Measurements from ENCODE around the gene MS4A15. TPM values are rescaled to one million over a fixed set of nuclear protein-coding genes. Genes with fewer than 3 reads are reported as not detected.

The MS4A15 gene
- total RNA-seq, 1 experiment from 2014 or later: not detected

GRCh38 chr11:60795291-60795690 is 38.6 kb downstream of the MS4A15 start:
- H3K36me3 Mint-ChIP-seq (ENCODE audit: insufficient read depth, unreplicated experiment): no peaks in the 10 kb centered on the region
- H3K4me3 Mint-ChIP-seq (ENCODE audit: low read depth, unreplicated experiment): no peak overlapping the region
- no peak for DNase-seq
- H3K4me1 Mint-ChIP-seq (ENCODE audit: low read depth, unreplicated experiment): peaks cover 8% of the 10 kb centered on the region
- TF ChIP-seq CTCF (IDR thresholded peaks at IDR 0.05; ENCODE audit: unreplicated experiment): no peak
- H3K9me3 Mint-ChIP-seq (ENCODE audit: low read depth, unreplicated experiment): peaks cover 6% of the 10 kb centered on the region
- BruUV-seq (replicated peaks): no TSS peak
- intact Hi-C loops (cut with micrococcal nuclease; ENCODE audit: unreplicated experiment): no loop called here
- no peak overlapping the region for H3K27ac Mint-ChIP-seq (ENCODE audit: unreplicated experiment)
- CTCF ChIA-PET: no interaction called here
- H3K27me3 Mint-ChIP-seq (ENCODE audit: unreplicated experiment): peaks cover 89% of the 10 kb centered on the region

GRCh38 chr11:60797846-60798630 is 41.4 kb downstream of the MS4A15 start:
- H3K9me3 Mint-ChIP-seq (ENCODE audit: low read depth, unreplicated experiment): no peaks in the 10 kb centered on the region
- intact Hi-C loops (cut with micrococcal nuclease; ENCODE audit: unreplicated experiment): no loop called here
- no peak for DNase-seq
- BruUV-seq (replicated peaks): no TSS peak
- no peak for TF ChIP-seq CTCF (IDR thresholded peaks at IDR 0.05; ENCODE audit: unreplicated experiment)
- no peak overlapping the region for H3K27ac Mint-ChIP-seq (ENCODE audit: unreplicated experiment)
- H3K36me3 Mint-ChIP-seq (ENCODE audit: insufficient read depth, unreplicated experiment): no peaks in the 10 kb centered on the region
- H3K4me1 Mint-ChIP-seq (ENCODE audit: low read depth, unreplicated experiment): peaks cover 8% of the 10 kb centered on the region
- peaks cover 91% of the 10 kb centered on the region for H3K27me3 Mint-ChIP-seq (ENCODE audit: unreplicated experiment)
- no peak overlapping the region for H3K4me3 Mint-ChIP-seq (ENCODE audit: low read depth, unreplicated experiment)
- CTCF ChIA-PET: no interaction called here

GRCh38 chr11:60798631-60799030 is 42.0 kb downstream of the MS4A15 start:
- intact Hi-C loops (cut with micrococcal nuclease; ENCODE audit: unreplicated experiment): no loop called here
- H3K27ac Mint-ChIP-seq (ENCODE audit: unreplicated experiment): no peak overlapping the region
- peaks cover 88% of the 10 kb centered on the region for H3K27me3 Mint-ChIP-seq (ENCODE audit: unreplicated experiment)
- no peak for TF ChIP-seq CTCF (IDR thresholded peaks at IDR 0.05; ENCODE audit: unreplicated experiment)
- H3K4me3 Mint-ChIP-seq (ENCODE audit: low read depth, unreplicated experiment): no peak overlapping the region
- BruUV-seq (replicated peaks): no TSS peak
- no peaks in the 10 kb centered on the region for H3K9me3 Mint-ChIP-seq (ENCODE audit: low read depth, unreplicated experiment)
- H3K36me3 Mint-ChIP-seq (ENCODE audit: insufficient read depth, unreplicated experiment): no peaks in the 10 kb centered on the region
- H3K4me1 Mint-ChIP-seq (ENCODE audit: low read depth, unreplicated experiment): peaks cover 8% of the 10 kb centered on the region
- CTCF ChIA-PET: no interaction called here
- no peak for DNase-seq

- no peaks in the 10 kb centered on the region for H3K9me3 Mint-ChIP-seq (ENCODE audit: low read depth, unreplicated experiment)
- no peak overlapping the region for H3K4me3 Mint-ChIP-seq (ENCODE audit: low read depth, unreplicated experiment)
- CTCF ChIA-PET: interaction anchor here (0.7 kb wide), 1 partner anchor 191 kb away, joined by 3 read pairs; no protein-coding TSS in a partner anchor
- no peaks in the 10 kb centered on the region for H3K36me3 Mint-ChIP-seq (ENCODE audit: insufficient read depth, unreplicated experiment)
- peaks cover 8% of the 10 kb centered on the region for H3K4me1 Mint-ChIP-seq (ENCODE audit: low read depth, unreplicated experiment)
- no peak overlapping the region for H3K27ac Mint-ChIP-seq (ENCODE audit: unreplicated experiment)
- no peak for TF ChIP-seq CTCF (IDR thresholded peaks at IDR 0.05; ENCODE audit: unreplicated experiment)
- no peak for DNase-seq
- BruUV-seq (replicated peaks): no TSS peak
- H3K27me3 Mint-ChIP-seq (ENCODE audit: unreplicated experiment): peaks cover 78% of the 10 kb centered on the region
- intact Hi-C loops (cut with micrococcal nuclease; ENCODE audit: unreplicated experiment): no loop called here
Measured at GRCh38 chr11:60801194-60801593, 44.5 kb downstream of the MS4A15 start.
